HEK293 (cell line): ENCODE measurements around the gene APOL4.
"Not testable (repeated sequence)": the region's sequence is repeated elsewhere in the genome, so short reads cannot be mapped to it uniquely, and the experiment has no call there.

Experiments used
- CTCF ChIA-PET: fragments of 350-600 bp; formaldehyde crosslinking; extraction: SDS; loops from one replicate; lab custom pipeline; 2021; ENCODE audit warnings: antibody characterized with exemption; lab: Yijun Ruan, JAX
- POLR2A ChIA-PET: fragments of 300-600 bp; formaldehyde crosslinking; extraction: SDS; loops from one replicate; lab custom pipeline; 2020; ENCODE audit warnings: antibody characterized with exemption, inconsistent platforms; lab: Yijun Ruan, JAX
- H3K27ac ChIP-seq: fragments of 200-500 bp; sonication (Bioruptor generic); 2 replicates; pipeline ENCODE4 v1.5.1; 2014; ENCODE audit warnings: low read depth, low read length, control low read depth, inconsistent platforms; ENCODE audit errors: extremely low read depth
- H3K36me3 ChIP-seq, 2 experiments: fragments of 200-500 bp in 1 of 2; sonication (Bioruptor generic) in 1 of 2; 1 replicate in 1 of 2; 2 replicates in 1 of 2; pipeline ENCODE4 v1.5.1; 2014 to 2017; ENCODE audit warnings: inconsistent platforms in 2 of 2, low read length in 2 of 2; ENCODE audit not compliant: control insufficient read depth in 2 of 2, insufficient read depth in 1 of 2
- H3K4me1 ChIP-seq: fragments of 200-500 bp; sonication (Bioruptor generic); 2 replicates; pipeline ENCODE4 v1.5.1; 2014; ENCODE audit warnings: mild to moderate bottlenecking, low read length, inconsistent platforms; ENCODE audit not compliant: control insufficient read depth, insufficient read depth
- H3K4me3 ChIP-seq: 2 replicates; pipeline ENCODE4 v1.5.1; 2011; ENCODE audit warnings: low read depth, mild to moderate bottlenecking, control low read depth, low read length, moderate library complexity
- H3K9me3 ChIP-seq: fragments of 200-500 bp; sonication (Bioruptor generic); 2 replicates; pipeline ENCODE4 v1.5.1; 2014; ENCODE audit warnings: low read depth, low read length, inconsistent platforms; ENCODE audit not compliant: control insufficient read depth, insufficient read depth
- BCL6B ChIP-seq: fragments of 450-650 bp; formaldehyde crosslinking; IDR thresholded peaks from 2 replicates; pipeline ENCODE4 v1.5.1; 2017; ENCODE audit warnings: missing biosample characterization, missing genetic modification characterization
- EGR2 ChIP-seq: fragments of 450-650 bp; formaldehyde crosslinking; IDR thresholded peaks from 2 replicates; pipeline ENCODE4 v1.5.1; 2016; ENCODE audit warnings: low read depth, missing biosample characterization, missing genetic modification characterization
- PBX3 ChIP-seq: sonication (generic); formaldehyde crosslinking; IDR thresholded peaks from 2 replicates; pipeline ENCODE4 v1.8.1; 2022; ENCODE audit warnings: mild to moderate bottlenecking, moderate library complexity, missing genetic modification reagents
- TCF7L2 ChIP-seq: IDR thresholded peaks from 2 replicates; pipeline ENCODE4 v1.6.1; 2011; ENCODE audit warnings: low read depth, mild to moderate bottlenecking, inconsistent platforms, low read length, moderate library complexity, borderline replicate concordance
- ZBTB10 ChIP-seq: fragments of 450-650 bp; formaldehyde crosslinking; IDR thresholded peaks from 2 replicates; pipeline ENCODE4 v1.5.1; 2016; ENCODE audit warnings: missing biosample characterization, missing genetic modification characterization
- ZBTB21 ChIP-seq: fragments of 450-650 bp; formaldehyde crosslinking; IDR thresholded peaks from 2 replicates; pipeline ENCODE4 v1.5.1; 2017; ENCODE audit warnings: missing biosample characterization, missing genetic modification characterization
- ZBTB26 ChIP-seq: fragments of 450-650 bp; formaldehyde crosslinking; optimal IDR thresholded peaks from 2 replicates; pipeline ENCODE3; 2016; ENCODE audit warnings: missing biosample characterization, mild to moderate bottlenecking, missing genetic modification characterization
- ZNF211 ChIP-seq: fragments of 450-650 bp; formaldehyde crosslinking; IDR thresholded peaks from 2 replicates; pipeline ENCODE4 v1.5.1; 2016; ENCODE audit warnings: low read depth, missing biosample characterization, missing genetic modification characterization
- ZNF221 ChIP-seq: fragments of 450-650 bp; formaldehyde crosslinking; IDR thresholded peaks from 2 replicates; pipeline ENCODE4 v1.5.1; 2017; ENCODE audit warnings: missing biosample characterization, missing genetic modification characterization, borderline replicate concordance
- ZNF366 ChIP-seq: fragments of 450-650 bp; formaldehyde crosslinking; conservative IDR thresholded peaks from 2 replicates; pipeline ENCODE4 v1.5.1; 2016; ENCODE audit warnings: missing biosample characterization, missing genetic modification characterization
- ZNF394 ChIP-seq: fragments of 450-650 bp; formaldehyde crosslinking; IDR thresholded peaks from 2 replicates; pipeline ENCODE4 v1.5.1; 2016; ENCODE audit warnings: missing biosample characterization, missing genetic modification characterization, mild to moderate bottlenecking, moderate library complexity, borderline replicate concordance
- ZNF398 ChIP-seq: fragments of 450-650 bp; formaldehyde crosslinking; IDR thresholded peaks from 2 replicates; pipeline ENCODE4 v1.5.1; 2017; ENCODE audit warnings: missing biosample characterization, missing genetic modification characterization
- ZNF544 ChIP-seq: fragments of 450-650 bp; formaldehyde crosslinking; IDR thresholded peaks from 2 replicates; pipeline ENCODE4 v1.5.0; 2017; ENCODE audit warnings: missing biosample characterization, missing genetic modification characterization
- ZNF580 ChIP-seq: fragments of 450-650 bp; formaldehyde crosslinking; IDR thresholded peaks from 2 replicates; pipeline ENCODE4 v1.5.1; 2016; ENCODE audit warnings: missing biosample characterization, missing genetic modification characterization
- ZNF610 ChIP-seq: fragments of 450-650 bp; formaldehyde crosslinking; IDR thresholded peaks from 2 replicates; pipeline ENCODE4 v1.5.1; 2016; ENCODE audit warnings: missing biosample characterization, missing genetic modification characterization, borderline replicate concordance
- ZNF76 ChIP-seq: fragments of 450-650 bp; formaldehyde crosslinking; IDR thresholded peaks from 2 replicates; pipeline ENCODE4; 2016; ENCODE audit warnings: low read depth, missing biosample characterization, missing genetic modification characterization, borderline replicate concordance

Gene APOL4

GRCh38 chr22:36161793-36162126 lies 39.8 kb downstream of the APOL4 start:
- POLR2A ChIA-PET, H3K4me1 ChIP-seq, H3K27ac ChIP-seq, H3K36me3 ChIP-seq, H3K9me3 ChIP-seq, H3K4me3 ChIP-seq: not testable (repeated sequence)
- TF ChIP-seq ZNF544 (tag by site-specific recombination) = 0 out of 2 replicates have a peak, but pooled peaks have one; percentile 36
- CTCF ChIA-PET = interaction anchor here (1.6 to 3.9 kb wide), 2 partner anchors 19 to 33 kb away, joined by 5 to 21 read pairs; no protein-coding TSS in a partner anchor

- TF ChIP-seq ZBTB26 (tag by site-specific recombination) (no peak), PBX3 (CRISPR knock-in tag) (no peak), EGR2 (tag by site-specific recombination) (no peak), ZNF366 (no peak), TCF7L2 (no peak), ZBTB21 (tag by site-specific recombination) (no peak), ZNF610 (no peak)
- H3K36me3 ChIP-seq = no peaks in the 10 kb centered on the region
- no peak within 1 kb of the TSS for H3K4me3 ChIP-seq
- CTCF ChIA-PET = interaction anchor here (0.5 to 3.9 kb wide), 4 partner anchors 16 to 21 kb away, joined by 3 to 21 read pairs (median 4); no protein-coding TSS in a partner anchor
- POLR2A ChIA-PET = interaction anchor here (0.6 kb wide), 1 partner anchor 454 kb away, joined by 3 read pairs; no protein-coding TSS in a partner anchor
- H3K27ac ChIP-seq = no peak within 1 kb of the TSS
- no peaks in the 10 kb centered on the region for H3K4me1 ChIP-seq
- H3K9me3 ChIP-seq = no peaks in the 10 kb centered on the region
Measured at GRCh38 chr22:36160499-36160942, 41.1 kb downstream of the APOL4 start, which contains the start of gene APOL3. Gene APOL3, minus strand, starts transcription at chr22:36160755. Its CDS starts 11,700 bp downstream, at chr22:36149055.

- Histone ChIP-seq H3K4me1 (no peaks in the 10 kb centered on the region), H3K4me3 (no peak overlapping the region), H3K9me3 (no peaks in the 10 kb centered on the region), H3K36me3 (no peaks in the 10 kb centered on the region), H3K27ac (no peak overlapping the region)
- ChIA-PET POLR2A (no interaction called here), CTCF (interaction anchor here (0.6 to 1.3 kb wide), 3 partner anchors 58 to 330 kb away, joined by 3 to 6 read pairs (median 3); no protein-coding TSS in a partner anchor)
- TF ChIP-seq ZNF76 (tag by site-specific recombination) = no peak
- no peak for TF ChIP-seq ZNF211 (tag by site-specific recombination)
- peak; percentile 31; the same call in 1 of the 2 replicates for TF ChIP-seq ZNF398 (tag by site-specific recombination)
Measured at GRCh38 chr22:36156515-36157419, 44.8 kb downstream of the APOL4 start.

GRCh38 chr22:36156119-36156514 lies 45.5 kb downstream of the APOL4 start:
- H3K36me3 ChIP-seq = no peaks in the 10 kb centered on the region
- CTCF ChIA-PET = interaction anchor here (0.6 to 1.3 kb wide), 4 partner anchors 22 to 330 kb away, joined by 3 to 12 read pairs (median 5); no protein-coding TSS in a partner anchor
- no peak overlapping the region for H3K27ac ChIP-seq
- no peaks in the 10 kb centered on the region for H3K4me1 ChIP-seq
- POLR2A ChIA-PET = no interaction called here
- no peak for TF ChIP-seq ZBTB10 (tag by site-specific recombination)
- TF ChIP-seq ZNF394 = no peak
- TF ChIP-seq ZNF221 (tag by site-specific recombination) = no peak
- TF ChIP-seq ZNF580 (tag by site-specific recombination) = no peak
- TF ChIP-seq BCL6B (tag by site-specific recombination) = no peak
- no peaks in the 10 kb centered on the region for H3K9me3 ChIP-seq
- H3K4me3 ChIP-seq = no peak overlapping the region
